Measurements from ENCODE around the gene GPR85. TPM values are rescaled to one million over a fixed set of nuclear protein-coding genes. Genes with fewer than 3 reads are reported as not detected.

Gene GPR85
- total RNA-seq, 1 experiment from 2014 or later: 0.61 TPM

DNA sequence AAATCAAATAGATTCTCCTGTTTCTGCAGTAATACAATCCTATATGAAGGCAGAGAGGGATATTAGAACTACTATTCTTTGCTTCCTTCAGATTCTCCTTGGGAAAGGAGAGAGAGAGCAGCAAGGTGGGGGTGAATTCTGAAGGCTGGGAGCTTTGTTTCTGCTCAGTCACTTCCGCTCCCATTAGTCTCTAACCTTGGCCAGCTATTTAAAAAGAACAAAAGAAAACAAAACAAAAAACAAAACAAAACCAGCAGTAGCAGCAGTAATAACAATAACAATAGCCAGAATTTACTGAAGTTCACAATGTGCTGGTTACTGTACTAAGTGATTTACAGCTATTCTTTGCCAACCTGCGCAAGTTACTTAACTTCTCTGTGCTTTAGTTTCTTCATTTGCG is 9.9 kb downstream of the GPR85 start:
- no peaks in the 10 kb centered on the region for H3K36me3 Mint-ChIP-seq (ENCODE audit: insufficient read depth, unreplicated experiment)
- ChIA-PET POLR2A (interaction anchor here (1.0 kb wide), 1 partner anchor 23 kb away, joined by 3 read pairs; no protein-coding TSS in a partner anchor), CTCF (interaction anchor here (0.6 to 1.1 kb wide), 5 partner anchors 9 to 224 kb away, joined by 3 read pairs; partner anchors contain the start of gene GPR85)
- no peaks in the 10 kb centered on the region for H3K4me1 Mint-ChIP-seq (ENCODE audit: insufficient read depth, unreplicated experiment)
- H3K27me3 Mint-ChIP-seq (ENCODE audit: insufficient read depth, unreplicated experiment): no peaks in the 10 kb centered on the region
- no peaks in the 10 kb centered on the region for H3K9me3 Mint-ChIP-seq (ENCODE audit: unreplicated experiment)
- DNase-seq (ENCODE audit: unreplicated experiment): no peak
- intact Hi-C loops (cut with micrococcal nuclease): no loop called here
- no peak overlapping the region for H3K27ac Mint-ChIP-seq (ENCODE audit: low read depth, unreplicated experiment)
- H3K4me3 Mint-ChIP-seq (ENCODE audit: unreplicated experiment): no peak overlapping the region
- no TSS peak for BruUV-seq (replicated peaks)
- TF ChIP-seq CTCF (IDR thresholded peaks at IDR 0.05; ENCODE audit: unreplicated experiment): no peak

DNA sequence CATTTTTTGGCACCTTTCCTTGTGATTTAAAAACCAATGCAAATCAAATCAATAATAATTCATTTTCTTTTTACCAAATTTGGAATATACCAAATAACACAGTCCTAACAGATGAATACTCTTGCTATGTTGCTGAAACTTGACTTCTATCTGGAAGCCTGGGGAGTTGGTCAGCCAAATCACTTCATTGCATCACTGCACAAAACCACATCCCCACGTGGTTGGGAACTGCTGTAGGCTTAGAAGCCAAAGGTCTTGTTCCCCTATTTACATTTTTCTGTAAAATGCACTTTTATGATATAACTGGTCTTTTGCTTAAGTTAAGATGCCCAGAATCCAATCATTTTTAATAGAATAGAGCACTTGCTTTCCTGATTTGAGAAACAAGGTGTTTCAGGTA is 15.2 kb downstream of the GPR85 start:
- DNase-seq (ENCODE audit: unreplicated experiment): peak; percentile 41
- no peak overlapping the region for H3K27ac Mint-ChIP-seq (ENCODE audit: low read depth, unreplicated experiment)
- no peaks in the 10 kb centered on the region for H3K27me3 Mint-ChIP-seq (ENCODE audit: insufficient read depth, unreplicated experiment)
- POLR2A ChIA-PET: no interaction called here
- no TSS peak for BruUV-seq (replicated peaks)
- no peak overlapping the region for H3K4me3 Mint-ChIP-seq (ENCODE audit: unreplicated experiment)
- no peak for TF ChIP-seq CTCF (IDR thresholded peaks at IDR 0.05; ENCODE audit: unreplicated experiment)
- intact Hi-C loops (cut with micrococcal nuclease): no loop called here
- no peaks in the 10 kb centered on the region for H3K36me3 Mint-ChIP-seq (ENCODE audit: insufficient read depth, unreplicated experiment)
- CTCF ChIA-PET: no interaction called here
- H3K9me3 Mint-ChIP-seq (ENCODE audit: unreplicated experiment): no peaks in the 10 kb centered on the region
- no peaks in the 10 kb centered on the region for H3K4me1 Mint-ChIP-seq (ENCODE audit: insufficient read depth, unreplicated experiment)

- no peak for DNase-seq (ENCODE audit: unreplicated experiment)
- intact Hi-C loops (cut with micrococcal nuclease): no loop called here
- Mint-ChIP-seq H3K9me3 (ENCODE audit: unreplicated experiment) (no peaks in the 10 kb centered on the region), H3K27ac (ENCODE audit: low read depth, unreplicated experiment) (no peak overlapping the region), H3K36me3 (ENCODE audit: insufficient read depth, unreplicated experiment) (no peaks in the 10 kb centered on the region), H3K27me3 (ENCODE audit: insufficient read depth, unreplicated experiment) (no peaks in the 10 kb centered on the region), H3K4me1 (ENCODE audit: insufficient read depth, unreplicated experiment) (no peaks in the 10 kb centered on the region), H3K4me3 (ENCODE audit: unreplicated experiment) (no peak overlapping the region)
- ChIA-PET CTCF (interaction anchor here (1.1 kb wide), 1 partner anchor 648 kb away, joined by 4 read pairs; no protein-coding TSS in a partner anchor), POLR2A (interaction anchor here (0.7 kb wide), 1 partner anchor 61 kb away, joined by 3 read pairs; no protein-coding TSS in a partner anchor)
- no peak for TF ChIP-seq CTCF (IDR thresholded peaks at IDR 0.05; ENCODE audit: unreplicated experiment)
- BruUV-seq (replicated peaks): no TSS peak
These were observed 24.1 kb downstream of the GPR85 start for GRCh38 chr7:113062499-113062898.

GRCh38 chr7:113060100-113060499 is 26.5 kb downstream of the GPR85 start:
- Mint-ChIP-seq H3K36me3 (ENCODE audit: insufficient read depth, unreplicated experiment) (no peaks in the 10 kb centered on the region), H3K27ac (ENCODE audit: low read depth, unreplicated experiment) (no peak overlapping the region), H3K4me1 (ENCODE audit: insufficient read depth, unreplicated experiment) (no peaks in the 10 kb centered on the region), H3K4me3 (ENCODE audit: unreplicated experiment) (no peak overlapping the region), H3K27me3 (ENCODE audit: insufficient read depth, unreplicated experiment) (no peaks in the 10 kb centered on the region), H3K9me3 (ENCODE audit: unreplicated experiment) (no peaks in the 10 kb centered on the region)
- ChIA-PET CTCF (no interaction called here), POLR2A (no interaction called here)
- intact Hi-C loops (cut with micrococcal nuclease): no loop called here
- no peak for TF ChIP-seq CTCF (IDR thresholded peaks at IDR 0.05; ENCODE audit: unreplicated experiment)
- DNase-seq (ENCODE audit: unreplicated experiment): no peak
- BruUV-seq (replicated peaks): no TSS peak

All from MCF 10A (cell line).